Tongue (tissue), 2 donors: Measurements from ENCODE around the gene MX2. TPM values are rescaled to one million over a fixed set of nuclear protein-coding genes. Genes with fewer than 3 reads are reported as not detected.
"Not testable (repeated sequence)": the region's sequence is repeated elsewhere in the genome, so short reads cannot be mapped to it uniquely, and the experiment has no call there.

ENCODE experiments used
- DNase-seq: peaks from one replicate; pipeline ENCODE4 v3.0.0-alpha.2; 2015
- total RNA-seq: library from RNA; depleted of rRNA; stranded (reverse); fragments of >200 nt; gene quantifications from one replicate; pipeline ENCODE4 v1.2.3, GENCODE V29; 2014

The MX2 gene, protein sequence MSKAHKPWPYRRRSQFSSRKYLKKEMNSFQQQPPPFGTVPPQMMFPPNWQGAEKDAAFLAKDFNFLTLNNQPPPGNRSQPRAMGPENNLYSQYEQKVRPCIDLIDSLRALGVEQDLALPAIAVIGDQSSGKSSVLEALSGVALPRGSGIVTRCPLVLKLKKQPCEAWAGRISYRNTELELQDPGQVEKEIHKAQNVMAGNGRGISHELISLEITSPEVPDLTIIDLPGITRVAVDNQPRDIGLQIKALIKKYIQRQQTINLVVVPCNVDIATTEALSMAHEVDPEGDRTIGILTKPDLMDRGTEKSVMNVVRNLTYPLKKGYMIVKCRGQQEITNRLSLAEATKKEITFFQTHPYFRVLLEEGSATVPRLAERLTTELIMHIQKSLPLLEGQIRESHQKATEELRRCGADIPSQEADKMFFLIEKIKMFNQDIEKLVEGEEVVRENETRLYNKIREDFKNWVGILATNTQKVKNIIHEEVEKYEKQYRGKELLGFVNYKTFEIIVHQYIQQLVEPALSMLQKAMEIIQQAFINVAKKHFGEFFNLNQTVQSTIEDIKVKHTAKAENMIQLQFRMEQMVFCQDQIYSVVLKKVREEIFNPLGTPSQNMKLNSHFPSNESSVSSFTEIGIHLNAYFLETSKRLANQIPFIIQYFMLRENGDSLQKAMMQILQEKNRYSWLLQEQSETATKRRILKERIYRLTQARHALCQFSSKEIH
- total RNA-seq: 8.7 TPM

DNA sequence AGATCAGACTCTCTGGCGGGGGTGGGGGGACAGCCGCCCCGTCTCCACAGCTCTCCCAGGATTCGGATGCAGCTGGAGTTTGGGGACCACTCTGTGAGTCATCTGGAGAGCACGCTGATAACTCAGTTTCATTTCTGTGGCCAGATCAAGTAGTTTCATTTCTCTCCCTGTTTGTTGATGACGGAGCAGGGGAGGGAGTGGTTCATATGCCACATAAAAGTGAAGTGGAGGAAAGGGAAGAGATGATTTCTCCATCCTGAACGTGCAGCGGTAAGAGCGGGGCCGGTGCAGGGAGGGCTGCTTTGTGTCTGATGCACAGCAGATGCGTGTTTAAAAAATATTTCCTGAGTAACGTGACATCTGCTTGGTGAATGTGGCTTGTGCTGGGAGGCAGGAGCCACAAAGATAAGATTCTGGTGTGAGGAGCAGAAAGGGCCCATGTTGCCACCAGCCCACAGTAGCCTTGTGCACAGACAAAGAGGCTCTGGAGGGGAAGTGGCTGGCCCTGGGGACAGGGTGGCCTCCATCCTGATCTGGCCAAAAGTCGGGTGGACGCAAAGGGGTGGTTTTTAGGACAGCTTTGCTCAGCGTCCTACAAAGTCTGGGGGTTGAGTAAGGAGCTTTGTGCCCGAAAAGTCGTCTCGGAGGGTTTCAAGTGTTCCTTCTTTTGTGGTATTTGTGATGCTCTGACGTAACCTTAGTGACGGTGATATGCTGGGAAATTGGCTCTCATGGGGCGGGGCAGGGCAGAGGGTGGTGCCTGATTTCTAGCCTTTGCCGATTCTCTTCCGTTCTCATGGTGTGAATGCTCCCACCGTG, at the start of gene MX2:
Gene MX2, plus strand, starts transcription at position 242 of the 819 bp plus-strand sequence. CDS start 14,880 bp downstream, outside the sequence.
- peak; percentile 54 for DNase-seq

DNA sequence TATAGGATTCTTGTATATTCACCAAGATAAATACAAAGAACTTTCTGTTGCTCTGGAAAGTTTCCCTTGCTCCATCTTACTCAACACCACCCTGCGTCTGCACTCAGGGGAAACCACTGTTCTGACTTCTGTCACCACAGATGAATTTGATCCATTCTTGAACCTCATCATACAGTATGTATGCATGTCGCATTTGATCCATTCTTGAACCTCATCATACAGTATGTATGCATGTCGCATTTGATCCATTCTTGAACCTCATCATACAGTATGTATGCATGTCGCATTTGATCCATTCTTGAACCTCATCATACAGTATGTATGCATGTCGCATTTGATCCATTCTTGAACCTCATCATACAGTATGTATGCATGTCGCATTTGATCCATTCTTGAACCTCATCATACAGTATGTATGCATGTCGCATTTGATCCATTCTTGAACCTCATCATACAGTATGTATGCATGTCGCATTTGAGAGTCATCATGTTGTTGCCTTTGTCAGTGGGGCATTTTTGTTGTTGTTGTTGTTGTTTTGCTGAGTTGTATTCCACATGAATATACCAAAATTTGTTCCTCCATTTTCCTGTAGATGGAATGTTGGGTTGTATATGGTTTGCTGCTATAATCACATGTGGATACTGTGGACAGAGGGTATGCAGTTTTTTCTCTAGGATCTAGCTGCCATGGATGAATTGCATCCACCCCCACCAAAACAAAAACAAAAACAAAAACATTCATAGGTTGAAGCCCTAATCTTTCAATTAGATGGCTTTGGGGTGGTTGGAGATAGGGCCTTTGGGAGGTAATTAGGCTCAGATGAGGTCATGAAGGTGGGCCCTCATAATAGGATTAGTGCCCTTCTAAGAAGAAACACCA, 48.3 kb upstream of the MX2 start:
- not testable (repeated sequence) for DNase-seq

DNA sequence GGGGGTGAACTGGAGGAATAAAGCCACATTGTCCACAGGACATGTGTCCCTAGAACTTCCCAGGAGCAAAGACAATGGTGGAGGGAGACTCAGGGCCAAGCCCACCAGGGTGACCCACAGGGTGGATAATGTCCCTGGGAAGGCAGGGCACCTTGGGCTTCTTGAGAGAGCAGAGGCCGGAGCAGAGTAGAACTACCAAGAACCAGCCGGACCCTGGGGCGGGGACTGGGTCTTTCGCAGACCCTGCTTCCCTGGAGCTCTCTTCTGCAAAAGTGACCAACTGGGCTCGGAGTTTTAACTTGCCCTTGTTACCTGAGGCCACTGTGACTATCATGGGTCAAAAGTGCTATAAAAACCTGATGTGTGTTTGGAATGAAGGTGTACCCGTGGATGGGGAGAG, 46.1 kb upstream of the MX2 start:
- DNase-seq: no peak

DNA sequence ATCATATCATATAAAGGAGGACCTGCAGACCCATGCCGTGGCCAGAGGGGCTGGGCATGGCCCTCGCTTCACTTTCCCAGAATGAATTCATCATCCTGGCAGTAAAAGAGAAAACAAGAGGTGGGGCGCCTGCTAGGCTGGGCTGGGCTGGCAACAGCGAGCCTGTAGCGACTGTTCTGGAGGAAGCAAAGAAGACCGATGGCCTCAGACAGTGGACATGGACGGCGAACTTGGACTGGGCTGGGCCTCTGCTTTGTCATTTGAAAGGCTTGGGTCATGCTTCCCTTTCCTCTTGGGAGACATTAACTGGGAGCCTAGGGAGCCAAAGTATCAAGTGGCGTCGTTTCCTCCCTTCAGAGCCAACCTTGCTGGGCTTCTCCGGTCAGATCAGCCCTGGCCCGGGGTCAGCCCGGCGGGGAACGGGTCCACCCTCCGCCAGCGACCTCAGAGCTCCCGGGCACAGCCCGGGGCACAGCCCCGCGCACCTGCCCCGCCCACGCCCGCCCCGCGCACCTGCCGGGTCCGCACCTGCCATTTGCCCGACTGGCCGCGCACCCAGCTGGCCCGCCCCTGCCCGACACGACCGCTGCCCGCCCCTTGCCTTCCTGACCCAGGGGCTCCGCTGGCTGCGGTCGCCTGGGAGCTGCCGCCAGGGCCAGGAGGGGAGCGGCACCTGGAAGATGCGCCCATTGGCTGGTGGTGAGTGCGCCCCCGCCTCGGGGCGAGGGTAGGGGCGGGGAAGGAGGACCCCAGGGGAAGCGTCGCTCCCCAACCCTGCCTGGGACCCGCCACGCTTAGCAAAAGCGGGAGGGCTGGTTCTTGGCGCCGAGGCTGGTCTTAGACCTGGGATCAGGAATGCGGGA, 45.4 kb upstream of the MX2 start, which contains the start of gene FAM3B:
Gene FAM3B, plus strand, starts transcription at position 602 of the 863 bp plus-strand sequence. Its CDS starts 79 bp downstream, at position 681.
- peak; percentile 8 for DNase-seq

DNA sequence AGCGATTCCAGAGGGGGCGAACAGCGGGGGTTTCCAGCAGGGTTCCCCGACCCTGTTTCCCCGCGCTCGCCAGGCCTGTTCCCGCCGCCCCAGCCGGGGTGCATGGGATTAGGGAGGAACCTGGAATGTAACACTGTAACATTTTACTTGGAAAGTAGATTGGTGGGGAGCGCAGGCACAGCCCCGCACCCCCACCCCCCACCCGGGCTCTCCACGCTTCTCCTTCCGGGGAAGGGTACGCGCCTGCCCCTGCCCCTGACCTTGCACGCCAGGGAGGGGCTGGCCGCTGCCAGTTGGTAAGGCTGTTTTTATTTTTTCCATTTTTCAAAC, 44.8 kb upstream of the MX2 start:
- DNase-seq: no peak

DNA sequence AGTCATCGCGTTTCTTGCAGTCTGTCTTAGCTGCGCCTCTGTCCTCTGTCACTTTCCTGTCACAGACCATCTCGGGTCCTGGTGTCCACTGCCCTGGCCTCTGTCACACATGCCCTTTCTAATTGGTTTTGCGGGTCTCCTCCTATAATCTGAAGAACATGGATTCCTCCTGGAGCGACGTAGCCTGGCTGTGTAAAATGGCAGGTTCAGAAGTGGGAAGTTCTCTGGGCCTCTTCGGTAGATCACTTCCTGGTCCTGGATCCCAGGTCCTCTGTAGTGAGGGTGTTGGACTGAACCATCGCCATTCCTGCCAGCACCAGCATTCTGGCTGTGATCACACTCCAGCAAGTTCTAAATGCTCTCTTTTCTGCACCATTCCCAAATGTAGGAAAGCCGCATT, 44.4 kb upstream of the MX2 start:
- DNase-seq: no peak

DNA sequence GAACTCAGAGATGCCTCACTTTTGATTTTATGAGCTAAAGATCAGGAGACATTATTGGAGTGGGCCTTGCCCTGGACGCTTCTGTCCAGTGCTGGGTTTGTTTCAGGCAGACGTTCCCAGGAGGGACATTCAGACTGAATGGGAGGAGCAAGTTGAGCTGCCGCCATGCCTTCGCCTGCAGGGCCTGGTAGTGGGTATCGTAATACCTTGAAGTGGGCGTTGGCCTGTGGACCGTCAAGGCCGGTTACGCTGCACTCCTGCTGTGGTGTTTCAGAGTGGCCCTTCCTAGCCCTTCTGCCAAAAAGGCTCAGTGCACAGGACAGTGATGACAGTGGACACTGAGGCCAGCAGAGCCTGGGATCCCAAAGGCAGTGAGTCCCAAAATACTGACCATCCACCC, 43.6 kb upstream of the MX2 start:
- no peak for DNase-seq

DNA sequence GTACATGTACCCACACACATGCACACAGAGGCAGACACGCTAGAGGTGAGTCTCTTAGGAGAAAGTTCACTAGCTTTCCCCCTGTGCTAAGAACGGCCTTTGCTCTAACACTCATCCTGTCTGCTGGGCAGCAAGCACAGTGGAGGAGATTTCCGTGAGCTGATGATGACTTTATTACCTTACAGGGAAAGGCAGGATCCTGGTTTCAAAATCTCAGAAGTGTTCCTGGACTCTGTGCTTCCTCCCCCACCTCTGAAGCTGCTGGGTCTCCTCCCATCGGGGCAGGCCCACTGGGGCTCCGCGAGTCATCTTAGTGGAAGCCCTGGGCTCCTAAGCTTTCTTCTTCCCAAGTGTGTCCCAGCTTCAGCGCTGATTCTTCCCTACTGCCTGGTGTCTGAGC, 42.6 kb upstream of the MX2 start:
- DNase-seq: no peak

DNA sequence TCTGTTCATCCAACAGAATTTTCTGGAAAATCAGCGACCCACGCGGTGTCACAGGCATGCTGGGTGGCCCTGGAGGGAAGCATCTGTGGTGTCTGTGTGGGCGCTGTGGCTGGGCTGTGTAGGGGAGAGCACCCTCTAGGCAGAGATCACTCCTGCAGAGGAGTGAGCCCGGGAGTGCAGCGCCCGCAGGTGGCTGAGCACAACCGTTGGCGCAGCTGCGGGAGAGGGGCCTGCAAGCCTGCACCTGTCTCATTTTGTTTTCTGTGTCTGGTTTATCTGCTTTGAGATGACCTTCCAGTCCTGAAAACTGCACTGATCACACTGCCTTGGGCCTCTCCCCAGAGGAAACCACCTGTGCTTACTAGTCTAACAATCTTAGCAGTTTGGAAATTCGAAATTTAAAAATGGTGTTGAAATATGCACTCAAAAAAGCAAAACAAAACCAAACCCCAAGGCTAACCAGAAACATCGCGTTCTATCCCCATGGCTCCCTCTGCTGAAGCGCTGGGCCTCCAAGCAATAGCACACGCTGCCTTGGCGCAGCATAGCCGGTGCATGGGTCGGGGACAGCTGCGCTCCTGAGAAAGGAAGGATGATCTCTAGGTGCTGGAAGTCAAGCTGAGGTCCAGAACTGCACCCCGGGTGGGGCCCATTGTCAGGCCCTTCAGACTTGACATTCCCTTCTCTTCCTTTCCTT, 40.5 kb upstream of the MX2 start:
- no peak for DNase-seq

DNA sequence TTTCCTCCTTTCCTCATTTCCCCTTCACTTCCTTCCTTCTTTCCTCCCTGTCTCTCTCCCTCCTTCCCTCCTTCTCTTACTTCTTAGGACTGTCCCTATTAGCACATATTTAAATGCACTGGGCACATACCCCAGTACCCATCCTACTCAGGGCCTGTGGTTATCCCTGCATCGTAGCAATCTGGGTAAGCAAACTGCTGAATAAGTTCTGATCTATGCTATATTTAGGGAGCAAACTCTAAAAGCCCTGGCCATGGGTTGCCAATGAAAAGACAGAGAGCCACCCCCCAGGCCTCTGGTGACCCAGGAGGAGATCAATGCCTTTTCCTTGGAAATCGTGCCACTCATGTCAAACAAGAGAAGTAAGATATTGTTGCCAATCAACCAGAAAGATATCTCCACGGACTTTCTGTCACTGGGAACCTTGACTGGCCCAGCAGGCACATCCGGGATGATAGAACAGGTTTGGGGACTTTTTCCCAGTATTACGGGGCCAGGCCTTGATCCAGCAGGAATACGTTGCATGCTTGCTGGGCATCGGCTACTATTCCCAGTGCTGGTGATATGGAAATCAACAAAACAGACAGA, 39.8 kb upstream of the MX2 start:
- DNase-seq: no peak

DNA sequence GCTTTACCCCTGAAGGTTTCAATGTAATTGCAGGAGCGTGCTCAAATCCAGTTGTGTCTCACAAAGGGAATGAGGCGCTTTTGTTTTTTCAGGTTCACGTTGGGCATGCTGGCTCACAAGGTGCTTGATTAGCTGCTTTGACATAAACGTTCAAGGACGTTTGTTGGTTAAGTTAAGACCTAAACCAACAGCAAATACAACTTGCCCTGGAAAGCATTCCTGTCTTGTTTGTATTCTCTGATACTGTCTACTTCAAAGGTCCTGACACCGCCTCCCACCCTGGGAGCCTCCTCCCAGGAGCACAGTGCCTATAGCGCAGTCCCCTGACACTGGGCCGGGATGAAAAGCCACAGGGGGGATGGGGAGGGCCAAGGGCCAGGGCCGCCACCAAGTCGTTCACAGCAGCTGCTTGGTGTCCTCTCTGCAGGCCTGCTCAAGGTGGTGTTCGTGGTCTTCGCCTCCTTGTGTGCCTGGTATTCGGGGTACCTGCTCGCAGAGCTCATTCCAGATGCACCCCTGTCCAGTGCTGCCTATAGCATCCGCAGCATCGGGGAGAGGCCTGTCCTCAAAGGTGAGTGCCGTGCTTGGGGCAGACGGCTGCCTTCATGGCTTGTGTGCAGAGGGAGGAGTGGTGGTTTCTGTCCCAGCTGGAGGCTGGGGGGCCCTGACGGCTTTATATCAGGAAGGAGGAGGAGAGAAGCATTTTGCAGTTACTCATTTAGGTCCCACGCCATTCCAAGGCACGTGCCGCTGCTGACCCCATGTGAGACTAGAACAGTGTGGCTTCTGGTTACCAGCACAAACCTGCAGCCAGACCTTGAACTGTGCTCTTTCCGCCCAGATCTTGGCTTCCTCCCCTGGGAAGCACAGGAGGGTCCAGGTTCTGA, 39.1 kb upstream of the MX2 start:
- no peak for DNase-seq

DNA sequence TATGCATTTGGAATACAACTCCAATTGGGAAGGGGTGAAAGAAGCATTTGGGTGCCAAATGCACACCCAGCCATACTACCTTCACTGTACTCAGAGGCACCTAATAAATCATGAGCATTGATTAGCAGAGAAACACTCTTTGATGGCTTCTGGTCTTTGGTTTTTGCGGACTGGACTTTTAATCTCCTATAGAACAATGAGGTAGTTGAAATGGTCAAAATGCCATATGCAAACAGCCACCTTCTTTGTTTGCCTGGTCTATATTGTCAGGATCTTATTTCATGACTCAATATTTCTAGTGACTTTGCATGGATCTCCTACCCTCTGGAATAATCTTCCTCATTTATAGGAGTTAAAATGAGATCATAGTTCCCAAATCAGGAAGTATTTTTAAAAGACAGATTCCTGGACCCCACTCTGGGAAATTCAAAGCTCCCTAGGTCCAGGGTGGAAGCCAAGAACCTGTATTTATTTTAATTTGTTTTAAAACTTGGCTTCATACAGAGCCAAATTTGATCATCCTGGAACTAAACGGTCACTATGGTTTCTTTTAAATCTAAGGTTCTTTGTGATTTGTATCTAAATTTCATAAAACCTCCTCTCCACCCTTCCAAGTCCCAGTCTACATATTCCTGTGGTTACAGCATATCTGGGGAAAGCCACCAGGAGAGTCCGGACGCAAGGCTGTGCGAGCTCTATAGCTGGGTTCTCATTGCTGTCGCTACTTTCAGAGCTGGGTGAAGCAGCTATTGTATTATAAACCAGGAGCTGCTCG, 36.5 kb upstream of the MX2 start:
- DNase-seq: peak; percentile 65

DNA sequence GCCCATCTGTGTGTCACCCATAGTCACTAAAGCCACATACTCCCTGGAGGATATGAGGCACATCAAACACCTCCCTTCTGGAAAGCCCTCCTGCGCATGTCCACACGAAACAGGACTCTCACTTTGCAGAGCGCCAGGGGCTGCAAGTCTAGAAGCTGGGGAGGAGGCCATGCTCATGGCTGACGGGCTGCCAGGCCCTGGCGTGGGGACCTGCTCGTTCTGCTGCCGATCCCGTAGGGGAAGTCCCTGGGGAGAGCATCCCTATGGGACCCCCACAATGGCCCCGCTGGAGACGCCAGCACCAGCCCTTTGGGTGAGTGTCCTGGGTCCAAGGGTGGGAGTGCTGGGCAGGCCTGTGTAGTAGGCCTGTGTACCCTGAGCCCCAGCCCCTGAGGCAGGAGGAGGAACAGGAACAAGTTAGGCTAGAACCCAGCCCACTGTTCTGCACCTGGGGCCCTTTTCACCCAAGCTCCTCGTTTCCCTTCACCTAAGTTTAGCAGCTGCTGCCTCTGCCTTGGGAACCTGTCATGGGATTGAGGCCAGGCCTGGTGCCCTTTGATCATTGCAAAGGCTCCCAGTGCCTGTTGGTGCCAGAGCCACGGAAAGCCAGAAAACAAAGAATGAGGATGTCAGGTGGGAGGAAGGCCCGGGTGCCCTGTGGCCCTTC, 35.3 kb upstream of the MX2 start:
- DNase-seq: no peak

DNA sequence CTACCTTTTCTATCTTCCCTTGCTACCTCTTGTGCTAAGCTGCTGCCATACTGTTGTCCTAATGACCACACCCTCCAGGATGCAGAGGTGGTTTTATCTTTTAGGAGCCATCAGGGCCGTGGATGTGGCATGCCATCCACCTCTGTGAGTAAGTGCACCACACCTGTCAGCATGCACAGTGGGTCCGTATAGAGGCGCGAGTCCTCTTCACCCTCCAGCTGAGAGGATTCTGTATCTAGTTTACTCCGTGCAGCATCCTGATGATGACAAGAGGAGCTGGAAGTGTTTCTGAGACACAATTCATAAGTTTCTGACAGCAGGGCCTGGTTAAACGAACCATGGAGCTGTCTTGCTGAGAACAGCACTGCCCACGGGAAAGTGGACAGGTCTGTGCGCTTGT, 34.1 kb upstream of the MX2 start:
- DNase-seq: no peak

DNA sequence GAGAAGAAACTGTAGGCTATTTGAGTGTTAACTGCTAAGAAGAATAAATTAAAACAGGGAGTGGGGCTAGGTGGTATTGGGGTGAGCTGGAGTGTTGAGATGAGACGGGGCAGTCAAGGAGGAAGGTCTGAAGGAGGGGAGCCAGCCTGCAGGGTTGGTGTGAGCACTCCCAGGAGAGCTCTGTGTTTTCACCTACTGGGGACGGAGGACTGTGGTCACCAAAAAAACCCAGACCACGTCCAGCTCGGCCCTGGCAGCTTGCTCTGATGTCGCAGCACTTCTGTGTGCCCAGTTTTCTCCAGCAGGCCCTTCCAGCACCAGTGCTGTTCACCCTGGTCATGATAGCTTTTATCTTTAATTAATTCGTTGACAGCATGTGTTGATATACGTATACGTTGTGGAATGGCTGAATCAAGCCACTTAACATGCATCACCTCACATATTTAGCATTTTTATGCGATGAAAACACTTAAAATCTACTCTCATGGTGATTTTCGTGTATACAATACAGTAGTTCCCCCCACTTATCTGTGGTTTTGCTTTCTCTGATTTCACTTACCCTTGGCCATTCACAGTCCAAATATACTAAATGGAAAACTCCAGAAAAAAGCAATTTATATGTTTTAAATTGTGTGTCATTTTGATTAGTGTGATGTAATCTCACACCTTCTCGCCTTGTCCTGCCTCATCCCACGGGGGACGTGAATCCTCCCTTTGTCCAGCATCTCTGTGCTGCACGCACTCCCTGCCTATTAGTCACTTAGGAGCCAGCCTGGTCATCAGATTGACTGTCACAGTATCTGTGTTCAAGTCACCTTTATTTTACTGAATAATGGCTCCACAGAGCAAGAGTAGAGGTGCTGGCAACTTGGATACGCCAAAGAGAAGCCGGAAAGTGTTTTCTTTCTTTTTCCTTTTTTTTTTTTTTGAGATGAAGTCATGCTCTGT, 32.9 kb upstream of the MX2 start:
- DNase-seq: no peak

DNA sequence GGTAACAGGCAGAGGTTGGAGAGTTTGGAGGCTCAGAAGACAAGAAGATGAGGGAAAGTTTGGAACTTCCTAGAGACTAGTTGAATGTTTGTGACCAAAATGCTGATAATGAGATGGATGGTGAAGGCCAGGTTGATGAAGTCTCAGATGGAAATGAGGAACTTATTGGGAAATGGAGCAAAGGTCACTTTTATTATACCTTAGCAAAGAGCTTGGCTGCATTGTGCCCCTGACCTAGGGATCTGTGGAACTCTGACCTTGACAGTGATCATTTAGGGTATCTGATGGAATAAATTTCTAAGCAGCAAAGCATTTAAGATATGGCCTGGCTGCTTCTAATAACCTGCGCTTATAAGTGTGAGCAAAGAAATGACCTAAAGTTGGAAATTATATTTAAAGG, 28.1 kb upstream of the MX2 start:
- DNase-seq: no peak
